Measurements from ENCODE around the gene MTCL1.

The MTCL1 gene

GRCh38 chr18:8773980-8774379 is 68.6 kb downstream of the MTCL1 start:
- no peaks in the 10 kb centered on the region for H3K9me3 ChIP-seq (ENCODE audit: control insufficient read depth, low read length)
- peaks cover 5% of the 10 kb centered on the region for H3K4me1 ChIP-seq
- no peak overlapping the region for H3K9ac ChIP-seq
- no peak for TF ChIP-seq CTCF (IDR thresholded peaks at IDR 0.05)
- no peak overlapping the region for H2AFZ ChIP-seq
- H3K4me3 ChIP-seq (ENCODE audit: low read depth, low read length): no peak overlapping the region
- H3K36me3 ChIP-seq (ENCODE audit: control insufficient read depth, insufficient read depth, low read length): no peaks in the 10 kb centered on the region
- no peak overlapping the region for H3K27ac ChIP-seq
- H3K4me2 ChIP-seq (ENCODE audit: low read length): no peak overlapping the region
- H3K27me3 ChIP-seq (ENCODE audit: control insufficient read depth, insufficient read depth, low read length): no peaks in the 10 kb centered on the region
- no peaks in the 10 kb centered on the region for H3K79me2 ChIP-seq

GRCh38 chr18:8776013-8776943 is 70.9 kb downstream of the MTCL1 start:
- Histone ChIP-seq H3K9ac (no peak overlapping the region), H2AFZ (no peak overlapping the region), H3K36me3 (ENCODE audit: control insufficient read depth, insufficient read depth, low read length) (no peaks in the 10 kb centered on the region), H3K4me3 (ENCODE audit: low read depth, low read length) (no peak overlapping the region), H3K9me3 (ENCODE audit: control insufficient read depth, low read length) (no peaks in the 10 kb centered on the region), H3K79me2 (no peaks in the 10 kb centered on the region), H3K4me1 (peaks cover 5% of the 10 kb centered on the region), H3K27ac (no peak overlapping the region), H3K27me3 (ENCODE audit: control insufficient read depth, insufficient read depth, low read length) (no peaks in the 10 kb centered on the region), H3K4me2 (ENCODE audit: low read length) (no peak overlapping the region)
- no peak for TF ChIP-seq CTCF (IDR thresholded peaks at IDR 0.05)

- TF ChIP-seq CTCF (IDR thresholded peaks at IDR 0.05): no peak
- no peak overlapping the region for H3K4me2 ChIP-seq (ENCODE audit: low read length)
- H2AFZ ChIP-seq: no peak overlapping the region
- H3K27ac ChIP-seq: no peak overlapping the region
- no peaks in the 10 kb centered on the region for H3K36me3 ChIP-seq (ENCODE audit: control insufficient read depth, insufficient read depth, low read length)
- no peaks in the 10 kb centered on the region for H3K27me3 ChIP-seq (ENCODE audit: control insufficient read depth, insufficient read depth, low read length)
- no peaks in the 10 kb centered on the region for H3K79me2 ChIP-seq
- no peaks in the 10 kb centered on the region for H3K4me1 ChIP-seq
- H3K9me3 ChIP-seq (ENCODE audit: control insufficient read depth, low read length): no peaks in the 10 kb centered on the region
- no peak overlapping the region for H3K9ac ChIP-seq
- H3K4me3 ChIP-seq (ENCODE audit: low read depth, low read length): no peak overlapping the region
Observed at GRCh38 chr18:8777846-8778245, 72.5 kb downstream of the MTCL1 start.

DNA sequence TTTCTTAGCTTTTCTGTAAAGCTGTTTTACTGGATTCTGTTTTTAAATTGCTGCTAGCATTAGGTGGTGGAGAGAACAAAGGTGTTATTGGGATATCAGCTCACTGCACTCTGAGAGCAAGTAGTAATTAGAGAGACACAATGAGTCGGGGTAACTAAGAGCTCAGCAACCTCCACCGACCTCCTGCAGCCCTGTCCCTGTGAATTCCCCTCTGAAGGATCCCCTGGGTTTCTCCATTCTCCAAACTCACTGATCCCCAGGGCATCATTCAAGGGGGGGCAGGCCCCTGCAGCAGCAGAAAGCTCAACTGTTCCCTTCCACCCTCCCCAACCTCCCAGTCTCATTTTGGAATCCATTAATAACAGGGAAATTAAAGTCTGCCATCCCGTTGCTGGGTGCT is 73.0 kb downstream of the MTCL1 start:
- H3K79me2 ChIP-seq: no peaks in the 10 kb centered on the region
- no peak overlapping the region for H3K4me3 ChIP-seq (ENCODE audit: low read depth, low read length)
- no peak overlapping the region for H3K4me2 ChIP-seq (ENCODE audit: low read length)
- H2AFZ ChIP-seq: no peak overlapping the region
- H3K27ac ChIP-seq: no peak overlapping the region
- no peaks in the 10 kb centered on the region for H3K27me3 ChIP-seq (ENCODE audit: control insufficient read depth, insufficient read depth, low read length)
- H3K36me3 ChIP-seq (ENCODE audit: control insufficient read depth, insufficient read depth, low read length): no peaks in the 10 kb centered on the region
- TF ChIP-seq CTCF (IDR thresholded peaks at IDR 0.05): no peak
- no peaks in the 10 kb centered on the region for H3K4me1 ChIP-seq
- no peak overlapping the region for H3K9ac ChIP-seq
- H3K9me3 ChIP-seq (ENCODE audit: control insufficient read depth, low read length): no peaks in the 10 kb centered on the region

GRCh38 chr18:8778824-8779223 is 73.5 kb downstream of the MTCL1 start:
- no peaks in the 10 kb centered on the region for H3K36me3 ChIP-seq (ENCODE audit: control insufficient read depth, insufficient read depth, low read length)
- H3K79me2 ChIP-seq: no peaks in the 10 kb centered on the region
- H3K9me3 ChIP-seq (ENCODE audit: control insufficient read depth, low read length): no peaks in the 10 kb centered on the region
- no peak overlapping the region for H3K4me2 ChIP-seq (ENCODE audit: low read length)
- no peak for TF ChIP-seq CTCF (IDR thresholded peaks at IDR 0.05)
- no peak overlapping the region for H3K27ac ChIP-seq
- no peak overlapping the region for H3K9ac ChIP-seq
- no peaks in the 10 kb centered on the region for H3K4me1 ChIP-seq
- H3K27me3 ChIP-seq (ENCODE audit: control insufficient read depth, insufficient read depth, low read length): no peaks in the 10 kb centered on the region
- no peak overlapping the region for H3K4me3 ChIP-seq (ENCODE audit: low read depth, low read length)
- no peak overlapping the region for H2AFZ ChIP-seq
